ENCODE measurements around the gene WNK2.

The WNK2 gene

GRCh38 chr9:93287189-93287552 lies 103.2 kb downstream of the WNK2 start:
- H3K27ac Mint-ChIP-seq = no peak overlapping the region
- H3K36me3 Mint-ChIP-seq = no peaks in the 10 kb centered on the region
- ATAC-seq (ENCODE audit: low read depth) (no peak), DNase-seq (ENCODE audit: low spot score in 2 of 2) (peak in 1 of 2 donors; percentile 9)
- H3K9me3 Mint-ChIP-seq = peaks cover 2% of the 10 kb centered on the region
- peaks cover 14% of the 10 kb centered on the region for H3K4me1 Mint-ChIP-seq
- H3K27me3 Mint-ChIP-seq = peaks cover 20% of the 10 kb centered on the region
- H3K4me3 Mint-ChIP-seq = no peak overlapping the region

DNA sequence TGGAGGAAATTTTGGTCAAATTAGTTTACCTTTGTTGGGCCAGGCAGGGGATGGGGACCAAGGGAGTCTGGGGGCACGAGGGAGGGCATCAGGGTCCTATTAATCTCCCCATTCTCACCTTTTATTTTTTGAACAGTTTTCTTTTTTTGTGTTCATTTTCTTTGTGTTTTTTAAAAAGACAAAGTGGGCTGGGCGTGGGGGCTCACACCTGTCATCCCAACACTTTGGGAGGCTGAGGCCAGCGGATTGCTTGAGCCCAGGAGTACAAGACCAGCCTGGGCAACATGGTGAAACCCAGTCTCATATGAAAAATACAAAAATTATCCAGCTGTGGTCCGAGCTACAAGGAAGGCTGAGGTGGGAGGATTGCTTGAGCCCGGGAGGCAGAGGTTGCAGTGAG lies 103.7 kb downstream of the WNK2 start:
- Mint-ChIP-seq H3K4me1 (peaks cover 14% of the 10 kb centered on the region), H3K27me3 (peaks cover 20% of the 10 kb centered on the region), H3K36me3 (no peaks in the 10 kb centered on the region), H3K27ac (no peak overlapping the region), H3K4me3 (no peak overlapping the region), H3K9me3 (peaks cover 2% of the 10 kb centered on the region)
- DNase-seq (ENCODE audit: low spot score in 2 of 2) = no peak
- no peak for ATAC-seq (ENCODE audit: low read depth)

DNA sequence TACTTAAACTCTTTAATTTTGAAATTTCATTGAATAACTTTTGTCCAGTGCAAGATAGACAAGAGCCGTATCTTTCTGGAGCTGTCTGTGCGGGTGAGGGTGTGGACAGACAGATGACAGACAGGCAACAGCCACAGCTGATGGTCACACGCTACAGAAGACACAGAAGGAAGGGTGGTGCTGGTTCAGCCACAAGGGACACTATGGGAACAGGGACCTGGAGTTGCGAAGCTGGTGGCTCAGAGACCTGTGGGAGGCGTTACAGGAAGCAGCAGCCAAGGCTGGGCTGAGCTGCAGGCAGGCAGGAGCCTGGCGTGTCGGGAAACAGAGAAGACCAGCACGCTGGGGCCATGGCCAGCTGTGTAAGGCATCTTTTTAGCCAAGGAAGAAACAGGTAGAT lies 104.4 kb downstream of the WNK2 start:
- Mint-ChIP-seq H3K4me1 (peaks cover 14% of the 10 kb centered on the region), H3K9me3 (peaks cover 2% of the 10 kb centered on the region), H3K27me3 (peaks cover 20% of the 10 kb centered on the region), H3K27ac (no peak overlapping the region), H3K36me3 (no peaks in the 10 kb centered on the region), H3K4me3 (no peak overlapping the region)
- ATAC-seq (ENCODE audit: low read depth) = no peak
- DNase-seq (ENCODE audit: low spot score in 2 of 2) = no peak

GRCh38 chr9:93288891-93289883 lies 105.2 kb downstream of the WNK2 start:
- no peak overlapping the region for H3K27ac Mint-ChIP-seq
- H3K36me3 Mint-ChIP-seq = no peaks in the 10 kb centered on the region
- H3K9me3 Mint-ChIP-seq = no peaks in the 10 kb centered on the region
- peaks cover 21% of the 10 kb centered on the region for H3K4me1 Mint-ChIP-seq
- no peak overlapping the region for H3K4me3 Mint-ChIP-seq
- H3K27me3 Mint-ChIP-seq = peaks cover 19% of the 10 kb centered on the region
- ATAC-seq (ENCODE audit: low read depth) (no peak), DNase-seq (ENCODE audit: low spot score in 2 of 2) (no peak)

DNA sequence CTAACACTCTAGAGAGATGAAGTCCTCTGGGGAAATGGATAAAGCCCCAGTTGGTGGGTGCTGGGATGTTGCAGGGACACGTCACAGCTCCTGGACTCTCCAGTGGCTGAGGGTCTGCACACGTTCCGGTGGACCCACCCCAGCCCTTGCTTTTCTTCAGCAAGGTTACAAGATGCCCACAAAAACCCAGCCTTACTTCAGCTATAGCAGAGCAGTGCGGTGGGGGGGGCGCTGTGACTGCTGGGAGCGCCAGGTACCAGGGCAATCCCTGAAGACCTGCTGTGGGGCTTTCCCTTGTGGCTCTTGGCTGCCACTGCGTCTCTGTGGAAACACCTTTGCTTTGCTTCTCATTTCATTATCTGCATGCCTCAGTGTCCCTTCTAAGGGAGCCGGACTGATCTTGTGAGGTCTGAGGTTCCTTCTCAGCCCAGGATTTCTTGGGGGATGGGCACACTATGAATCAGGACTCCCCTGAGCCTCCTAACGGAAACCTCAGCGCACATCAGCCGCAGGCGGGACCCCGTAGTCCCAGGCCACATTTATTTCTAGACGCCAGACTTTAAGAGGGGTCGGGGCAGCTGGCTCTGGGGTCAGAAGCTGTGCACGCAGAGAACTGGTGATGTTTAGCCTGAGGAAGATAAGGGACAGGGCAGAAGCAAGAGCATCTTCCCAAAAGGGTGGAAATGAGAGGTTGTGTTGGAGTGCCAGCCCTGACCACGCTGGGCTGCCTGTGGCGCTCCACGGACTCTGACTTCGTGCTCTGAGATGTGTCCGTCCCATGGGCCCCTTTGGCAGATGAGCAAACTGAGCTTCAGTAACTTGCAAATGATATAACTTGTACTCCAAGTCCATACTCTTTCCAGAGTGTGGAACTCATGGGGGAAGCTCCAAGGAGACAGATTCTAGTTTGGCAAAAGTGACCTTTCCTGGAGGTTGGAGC lies 106.8 kb downstream of the WNK2 start:
- Mint-ChIP-seq H3K9me3 (no peaks in the 10 kb centered on the region), H3K27me3 (peaks cover 19% of the 10 kb centered on the region), H3K4me1 (peaks cover 27% of the 10 kb centered on the region), H3K36me3 (no peaks in the 10 kb centered on the region), H3K4me3 (no peak overlapping the region), H3K27ac (no peak overlapping the region)
- ATAC-seq (ENCODE audit: low read depth) = peak; percentile 61
- no peak for DNase-seq (ENCODE audit: low spot score in 2 of 2)

DNA sequence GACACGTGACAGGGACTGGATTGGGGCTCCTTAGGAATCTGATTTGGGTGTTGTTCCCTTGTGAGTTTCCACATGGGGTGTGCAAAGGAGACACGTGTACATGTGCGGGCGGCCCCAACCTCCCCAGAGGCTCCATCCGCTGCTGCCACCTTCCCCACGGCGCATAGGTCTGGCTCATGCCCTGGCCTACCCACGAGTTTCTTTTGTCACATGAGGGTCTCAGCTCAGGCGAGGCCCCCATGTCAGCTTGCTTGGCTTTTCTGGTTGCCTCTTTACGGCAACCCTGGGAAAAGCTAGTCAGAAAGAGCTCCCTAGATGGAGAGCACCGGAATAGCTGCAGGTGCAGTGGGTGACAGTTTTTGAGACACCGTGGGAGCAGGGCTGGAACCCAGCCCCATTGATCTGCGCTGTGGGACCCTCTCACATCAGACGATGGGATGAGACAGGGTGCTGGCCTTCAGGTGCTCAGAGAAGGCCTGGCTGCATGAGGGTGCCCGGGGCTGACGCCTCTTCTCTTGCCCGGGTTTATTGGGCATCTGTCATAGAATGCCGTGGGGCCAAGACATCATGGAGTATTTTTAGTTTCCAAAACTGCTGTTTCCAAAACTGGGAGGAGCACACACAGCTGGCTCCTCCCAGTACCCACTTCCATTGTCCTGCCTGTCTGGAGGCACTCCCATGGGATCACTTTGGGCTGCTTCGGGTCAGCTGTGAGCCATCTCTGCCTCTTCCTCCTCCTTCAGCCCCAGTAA lies 107.8 kb downstream of the WNK2 start:
- Mint-ChIP-seq H3K27ac (no peak overlapping the region), H3K27me3 (peaks cover 14% of the 10 kb centered on the region), H3K4me1 (peaks cover 21% of the 10 kb centered on the region), H3K9me3 (no peaks in the 10 kb centered on the region), H3K4me3 (no peak overlapping the region), H3K36me3 (no peaks in the 10 kb centered on the region)
- ATAC-seq (ENCODE audit: low read depth) = no peak
- DNase-seq (ENCODE audit: low spot score in 2 of 2) = no peak

GRCh38 chr9:93292288-93292615 lies 108.3 kb downstream of the WNK2 start:
- peaks cover 25% of the 10 kb centered on the region for H3K4me1 Mint-ChIP-seq
- DNase-seq (ENCODE audit: low spot score in 2 of 2) (no peak), ATAC-seq (ENCODE audit: low read depth) (no peak)
- peaks cover 15% of the 10 kb centered on the region for H3K27me3 Mint-ChIP-seq
- peaks cover 2% of the 10 kb centered on the region for H3K36me3 Mint-ChIP-seq
- H3K27ac Mint-ChIP-seq = no peak overlapping the region
- no peaks in the 10 kb centered on the region for H3K9me3 Mint-ChIP-seq
- no peak overlapping the region for H3K4me3 Mint-ChIP-seq

DNA sequence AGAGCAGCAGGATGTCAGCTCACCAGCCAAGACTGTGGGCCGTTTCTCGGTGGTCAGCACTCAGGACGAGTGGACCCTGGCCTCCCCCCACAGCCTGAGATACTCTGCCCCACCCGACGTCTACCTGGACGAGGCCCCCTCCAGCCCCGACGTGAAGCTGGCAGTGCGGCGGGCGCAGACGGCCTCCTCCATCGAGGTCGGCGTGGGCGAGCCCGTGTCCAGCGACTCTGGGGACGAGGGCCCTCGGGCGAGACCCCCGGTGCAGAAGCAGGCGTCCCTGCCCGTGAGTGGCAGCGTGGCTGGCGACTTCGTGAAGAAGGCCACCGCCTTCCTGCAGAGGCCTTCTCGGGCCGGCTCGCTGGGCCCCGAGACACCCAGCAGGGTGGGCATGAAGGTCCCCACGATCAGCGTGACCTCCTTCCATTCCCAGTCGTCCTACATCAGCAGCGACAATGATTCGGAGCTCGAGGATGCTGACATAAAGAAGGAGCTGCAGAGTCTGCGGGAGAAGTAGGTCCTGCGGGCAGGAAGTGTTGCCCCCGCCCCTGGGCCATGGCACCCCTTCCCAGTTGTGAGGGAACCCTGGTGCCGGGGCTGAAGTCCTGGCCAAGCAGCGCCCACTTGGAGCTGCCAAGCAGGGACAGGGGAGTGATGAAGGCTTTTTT lies 108.9 kb downstream of the WNK2 start:
- H3K4me1 Mint-ChIP-seq = peaks cover 25% of the 10 kb centered on the region
- DNase-seq (ENCODE audit: low spot score in 2 of 2) (no peak), ATAC-seq (ENCODE audit: low read depth) (no peak)
- no peak overlapping the region for H3K27ac Mint-ChIP-seq
- H3K4me3 Mint-ChIP-seq = no peak overlapping the region
- H3K36me3 Mint-ChIP-seq = peaks cover 3% of the 10 kb centered on the region
- H3K9me3 Mint-ChIP-seq = no peaks in the 10 kb centered on the region
- peaks cover 15% of the 10 kb centered on the region for H3K27me3 Mint-ChIP-seq

DNA sequence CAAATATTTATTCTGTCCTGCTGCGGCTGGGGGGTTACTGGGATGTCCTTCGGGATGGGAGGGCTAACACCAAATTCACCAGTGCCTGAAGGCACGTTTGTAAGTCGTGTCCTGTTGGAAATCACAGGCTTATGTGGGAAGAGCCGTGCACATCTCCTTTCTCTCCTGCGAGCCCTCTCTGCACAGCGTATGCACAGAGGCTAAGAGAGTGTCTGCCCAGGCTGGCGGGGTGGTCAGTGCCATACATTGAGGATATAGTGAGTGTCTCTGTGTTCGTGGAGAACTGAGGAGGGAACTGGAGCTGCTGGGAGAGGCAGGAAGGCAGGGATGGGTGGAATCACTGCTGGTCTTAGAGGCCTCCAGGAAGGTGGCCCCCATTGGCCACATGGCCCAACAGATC lies 110.1 kb downstream of the WNK2 start:
- no peak overlapping the region for H3K4me3 Mint-ChIP-seq

GRCh38 chr9:93295031-93295430 lies 111.1 kb downstream of the WNK2 start:
- Mint-ChIP-seq H3K27ac (no peak overlapping the region), H3K4me1 (peaks cover 27% of the 10 kb centered on the region), H3K36me3 (peaks cover 3% of the 10 kb centered on the region), H3K27me3 (peaks cover 15% of the 10 kb centered on the region), H3K4me3 (no peak overlapping the region), H3K9me3 (no peaks in the 10 kb centered on the region)
- DNase-seq (ENCODE audit: low spot score in 2 of 2) (no peak), ATAC-seq (ENCODE audit: low read depth) (no peak)

More for the DNA sequence above, 110.1 kb downstream of the WNK2 start:
- peaks cover 27% of the 10 kb centered on the region for H3K4me1 Mint-ChIP-seq
- H3K27ac Mint-ChIP-seq = no peak overlapping the region
- peaks cover 15% of the 10 kb centered on the region for H3K27me3 Mint-ChIP-seq
- H3K9me3 Mint-ChIP-seq = no peaks in the 10 kb centered on the region
- peaks cover 3% of the 10 kb centered on the region for H3K36me3 Mint-ChIP-seq
- DNase-seq (ENCODE audit: low spot score in 2 of 2) = no peak
- ATAC-seq (ENCODE audit: low read depth) = no peak

GRCh38 chr9:93295456-93296076 lies 111.6 kb downstream of the WNK2 start:
- peaks cover 27% of the 10 kb centered on the region for H3K4me1 Mint-ChIP-seq
- no peak for DNase-seq (ENCODE audit: low spot score in 2 of 2)
- H3K4me3 Mint-ChIP-seq = no peak overlapping the region
- peaks cover 3% of the 10 kb centered on the region for H3K36me3 Mint-ChIP-seq
- peaks cover 15% of the 10 kb centered on the region for H3K27me3 Mint-ChIP-seq
- ATAC-seq (ENCODE audit: low read depth) = peak; percentile 73
- no peaks in the 10 kb centered on the region for H3K9me3 Mint-ChIP-seq
- H3K27ac Mint-ChIP-seq = peak overlapping the region; percentile 28

DNA sequence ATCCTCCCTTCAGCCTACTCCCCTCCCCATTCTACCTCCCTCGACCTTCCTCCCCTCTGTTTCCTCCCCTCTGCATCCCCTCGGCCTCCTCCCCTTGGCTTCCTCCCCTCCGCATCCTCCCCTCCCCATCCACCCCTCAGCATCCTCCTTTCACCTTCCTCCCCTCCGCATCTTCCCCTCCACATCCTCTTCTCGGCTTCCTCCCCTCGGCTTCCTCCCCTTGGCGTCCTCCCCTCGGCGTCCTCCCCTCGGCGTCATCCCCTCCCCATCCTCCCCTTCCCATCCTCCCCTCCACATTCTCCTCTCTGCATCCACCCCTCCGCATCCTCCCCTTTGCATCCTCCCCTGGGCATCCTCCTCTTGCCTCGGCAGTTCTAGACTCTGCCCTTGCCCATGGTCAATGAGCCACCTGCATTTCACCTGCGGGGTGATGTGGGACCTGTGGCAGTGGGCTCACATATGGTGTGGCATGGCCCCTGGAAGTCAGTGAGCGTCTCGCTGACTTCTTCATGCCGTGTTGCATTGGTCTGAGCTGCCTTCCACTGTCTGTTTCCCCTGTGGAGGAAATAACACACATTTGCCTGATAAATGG lies 113.0 kb downstream of the WNK2 start:
- Mint-ChIP-seq H3K27ac (peak overlapping the region; percentile 18), H3K4me3 (peak overlapping the region; percentile 35), H3K27me3 (peaks cover 12% of the 10 kb centered on the region), H3K36me3 (peaks cover 3% of the 10 kb centered on the region), H3K4me1 (peaks cover 27% of the 10 kb centered on the region), H3K9me3 (no peaks in the 10 kb centered on the region)
- no peak for ATAC-seq (ENCODE audit: low read depth)
- DNase-seq (ENCODE audit: low spot score in 2 of 2) = no peak
